B cell (primary cell): ENCODE data around the gene NKX1-2.

Source experiments
- CTCF ChIP-seq: fragments of 200-600 bp; IDR thresholded peaks from one replicate; pipeline ENCODE4 v1.8.0; 2022; ENCODE audit warnings: antibody characterized with exemption, mild to moderate bottlenecking
- EZH2 ChIP-seq: IDR thresholded peaks from 2 replicates; pipeline ENCODE4 v1.6.1; 2012; ENCODE audit warnings: borderline replicate concordance, low read depth, mild to moderate bottlenecking, moderate library complexity, low read length; ENCODE audit not compliant: insufficient read depth, poor library complexity, severe bottlenecking

- no peak for TF ChIP-seq CTCF
- no peak for TF ChIP-seq EZH2
Measured at GRCh38 chr10:124460144-124460543, 10.3 kb upstream of the NKX1-2 start.
